ENCODE results near the gene MALAT1. TPM values are rescaled to one million over a fixed set of nuclear protein-coding genes. Genes with fewer than 3 reads are reported as not detected.
A peak's percentile ranks its signal among the peaks of the same experiment; 100 is the strongest.

Gene MALAT1
- total and polyA plus RNA-seq, 2 experiments from 2014 or later, result 2,206 to 6,020 TPM

GRCh38 chr11:65501472-65502273 lies 2.8 kb downstream of the MALAT1 start (continued):
- TF ChIP-seq ZNF462 (CRISPR knock-in tag; IDR thresholded peaks at IDR 0.05) (no peak), ZNF114 (CRISPR knock-in tag; IDR thresholded peaks at IDR 0.05) (no peak), NANOG (IDR thresholded peaks at IDR 0.05; ENCODE audit: borderline replicate concordance) (no peak), ZNF331 (CRISPR knock-in tag; IDR thresholded peaks at IDR 0.05; ENCODE audit: low read depth) (no peak), ETS1 (IDR thresholded peaks at IDR 0.05) (no peak)

- H3K4me1 ChIP-seq (ENCODE audit: insufficient read depth), result peaks cover 25% of the 10 kb centered on the region
- peak overlapping the region; percentile 100; the same call in 1 of the 2 replicates for H3K27ac ChIP-seq (ENCODE audit: low read depth)
- H3F3A ChIP-seq (replicated peaks; ENCODE audit: low read depth), result peaks cover 82% of the 10 kb centered on the region
- peaks cover 84% of the 10 kb centered on the region for H3K79me2 ChIP-seq (replicated peaks; ENCODE audit: insufficient read depth)
- peaks cover 57% of the 10 kb centered on the region for H3K36me3 ChIP-seq (ENCODE audit: insufficient read depth)
- peak overlapping the region; percentile 65 for H3K4me3 ChIP-seq
- H3K4me2 ChIP-seq, result peak overlapping the region; percentile 84
- no peak for DNase-seq (ENCODE audit: low spot score)
- no peak for TF ChIP-seq CREB1 (CRISPR knock-in tag; IDR thresholded peaks at IDR 0.05; ENCODE audit: low read depth)
- no peak for TF ChIP-seq NANOG (IDR thresholded peaks at IDR 0.05; ENCODE audit: borderline replicate concordance)
- no peak for TF ChIP-seq POLR2AphosphoS5 (IDR thresholded peaks at IDR 0.05; ENCODE audit: low read depth)
- Mint-ChIP-seq H3K36me3 (ENCODE audit: low read depth) (no peaks in the 10 kb centered on the region; the same call in 2 of the 3 replicates), H3K9me3 (peaks cover 8% of the 10 kb centered on the region; the same call in 2 of the 3 replicates), H3K27me3 (ENCODE audit: insufficient read depth, low read depth, poor library complexity) (peaks cover 45% of the 10 kb centered on the region), H3K27ac (peak overlapping the region; percentile 77; the same call in 1 of the 2 replicates), H3K4me3 (no peak overlapping the region), H3K4me1 (peaks cover 35% of the 10 kb centered on the region)
- H3K27me3 ChIP-seq (ENCODE audit: insufficient read depth), result no peaks in the 10 kb centered on the region
- no peaks in the 10 kb centered on the region for H3K9me2 ChIP-seq (ENCODE audit: insufficient read depth)
- peaks cover 61% of the 10 kb centered on the region for H4K20me1 ChIP-seq (replicated peaks; ENCODE audit: insufficient read depth)
- no peak overlapping the region for H2AFZ ChIP-seq
- no peak for ATAC-seq
Observed at GRCh38 chr11:65502274-65502554, 3.4 kb downstream of the MALAT1 start.

Data from GM23338 (cell line).